NCI-H345 treated with DMSO at 0.1 percent for 48 hours (cell line): ENCODE results near the gene CCDC34.
"Not testable (repeated sequence)": the region's sequence is repeated elsewhere in the genome, so short reads cannot be mapped to it uniquely, and the experiment has no call there.

ENCODE experiments used
- DNase-seq: peaks from one replicate; lab custom pipeline; 2025; ENCODE audit not compliant: unreplicated experiment; lab: John Stamatoyannopoulos, UW

CCDC34 gene

GRCh38 chr11:27363576-27364117 lies 632 bp upstream of the CCDC34 start:
- DNase-seq: no peak

GRCh38 chr11:27361649-27362431 lies 1.2 kb downstream of the CCDC34 start:
- no peak for DNase-seq

GRCh38 chr11:27358296-27358695 lies 4.7 kb downstream of the CCDC34 start:
- DNase-seq: no peak

- DNase-seq: peak; percentile 35
Observed at GRCh38 chr11:27357250-27357649, 5.8 kb downstream of the CCDC34 start.

GRCh38 chr11:27356624-27357222 lies 6.3 kb downstream of the CCDC34 start:
- DNase-seq: no peak

GRCh38 chr11:27355575-27356104 lies 7.4 kb downstream of the CCDC34 start:
- DNase-seq: no peak

GRCh38 chr11:27354359-27354965 lies 8.6 kb downstream of the CCDC34 start:
- no peak for DNase-seq

GRCh38 chr11:27353593-27354358 lies 9.2 kb downstream of the CCDC34 start:
- no peak for DNase-seq

GRCh38 chr11:27352781-27353180 lies 10.2 kb downstream of the CCDC34 start:
- DNase-seq: no peak

GRCh38 chr11:27350511-27350910 lies 12.5 kb downstream of the CCDC34 start:
- no peak for DNase-seq

GRCh38 chr11:27349919-27350318 lies 13.1 kb downstream of the CCDC34 start:
- DNase-seq: no peak

GRCh38 chr11:27348340-27348873 lies 14.6 kb downstream of the CCDC34 start:
- DNase-seq: peak; percentile 75

- DNase-seq: peak; percentile 88
Observed at GRCh38 chr11:27347359-27348339, 15.4 kb downstream of the CCDC34 start.

GRCh38 chr11:27339941-27340340 lies 23.1 kb downstream of the CCDC34 start:
- DNase-seq: no peak

GRCh38 chr11:27334764-27335163 lies 28.3 kb downstream of the CCDC34 start:
- not testable (repeated sequence) for DNase-seq

GRCh38 chr11:27331981-27332380 lies 31.0 kb downstream of the CCDC34 start:
- no peak for DNase-seq

GRCh38 chr11:27330633-27331270 lies 32.3 kb downstream of the CCDC34 start:
- DNase-seq: no peak

GRCh38 chr11:27329867-27330632 lies 33.0 kb downstream of the CCDC34 start:
- no peak for DNase-seq
